ENCODE data around the gene UBE2J2.

UBE2J2 gene

DNA sequence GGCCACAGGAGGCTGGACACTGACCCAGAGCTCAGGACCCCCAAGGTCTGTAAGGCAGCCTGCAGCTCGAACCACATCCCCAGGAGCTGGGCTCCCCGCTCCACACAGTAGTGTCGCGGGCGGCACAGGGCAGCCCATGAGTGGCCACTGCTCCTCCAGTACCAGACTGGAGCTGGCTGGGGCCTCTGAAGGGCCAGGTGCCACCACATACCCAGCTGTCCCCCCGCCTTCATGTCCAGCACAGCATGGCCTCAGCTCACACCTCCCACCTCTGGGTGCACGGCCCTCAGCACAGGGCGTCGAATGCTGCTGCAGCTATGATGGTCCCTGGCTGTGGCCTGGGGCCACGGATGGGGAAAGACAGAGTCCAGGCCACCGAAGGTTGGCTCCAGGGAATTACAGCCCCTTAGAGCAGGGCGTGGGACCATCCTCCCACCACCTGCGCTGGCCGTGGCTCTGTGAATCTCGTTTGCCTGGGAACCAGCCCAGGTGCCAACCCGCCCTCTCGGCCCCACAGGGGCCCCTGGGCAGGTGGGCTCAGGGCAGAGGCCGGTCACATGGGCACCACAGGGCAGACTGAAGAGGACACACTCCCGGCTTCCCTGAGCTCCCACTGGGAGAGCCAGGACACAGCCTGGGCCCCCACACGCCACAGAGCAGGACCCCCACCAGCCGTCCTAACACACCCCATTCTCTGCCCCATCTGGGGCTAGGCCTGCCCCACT, 57.6 kb downstream of the UBE2J2 start:
- peaks cover 0 to 57% (median 34%) of the 10 kb centered on the region in 5 donors for H3K4me1 ChIP-seq (ENCODE audit: control insufficient read depth in 5 of 5, insufficient read depth in 5 of 5, low read length in 5 of 5)
- H3K36me3 ChIP-seq (ENCODE audit: control insufficient read depth in 5 of 5, insufficient read depth in 5 of 5, low read length in 5 of 5) = peaks cover 0 to 54% (median 39%) of the 10 kb centered on the region in 5 donors
- H3K9me3 ChIP-seq (ENCODE audit: control insufficient read depth in 5 of 5, low read length in 5 of 5) = no peaks in the 10 kb centered on the region
- H3K27ac ChIP-seq (ENCODE audit: low read depth, low read length) = peak overlapping the region; percentile 72
- peak overlapping the region in 1 of 5 donors; percentile 26 for H3K9ac ChIP-seq (ENCODE audit: low read length in 5 of 5)
- H3K4me3 ChIP-seq (ENCODE audit: low read depth in 1 of 5, low read length in 5 of 5) = no peak overlapping the region
- H3K27me3 ChIP-seq (ENCODE audit: control insufficient read depth in 5 of 5, insufficient read depth in 4 of 5, low read length in 5 of 5) = peaks cover 0 to 3% (median 0%) of the 10 kb centered on the region in 5 donors

DNA sequence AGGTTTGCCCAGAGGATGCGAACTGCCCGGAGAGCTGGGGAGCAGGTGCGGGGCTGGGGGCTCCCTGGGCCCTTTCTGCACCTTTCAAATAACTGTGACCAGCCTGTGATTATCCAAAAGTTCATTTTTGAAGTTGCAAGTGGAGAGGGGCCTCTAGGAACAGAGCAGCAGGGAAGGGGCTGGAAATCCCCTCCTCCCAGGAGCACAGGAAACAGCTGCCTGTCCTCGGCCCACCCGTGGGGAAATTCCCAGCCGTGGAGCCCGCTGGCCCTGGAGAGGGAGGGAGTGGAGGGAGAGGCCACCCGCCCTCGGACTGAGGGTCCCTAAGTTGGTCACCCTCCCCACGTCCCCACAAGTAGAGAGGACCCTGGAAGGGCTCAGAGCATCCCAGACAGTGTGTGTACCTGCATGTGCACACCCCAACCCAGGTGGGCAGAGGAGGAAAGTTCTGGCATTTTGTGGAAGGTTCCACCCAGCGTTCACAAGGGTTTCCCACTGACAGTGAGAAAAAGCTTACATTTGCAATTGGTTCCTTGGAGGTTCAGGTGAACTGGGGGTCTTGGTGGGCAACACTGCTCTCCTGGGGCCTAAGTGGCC, 58.5 kb downstream of the UBE2J2 start:
- Histone ChIP-seq H3K9me3 (ENCODE audit: control insufficient read depth in 5 of 5, low read length in 5 of 5) (no peaks in the 10 kb centered on the region), H3K4me3 (ENCODE audit: low read depth in 1 of 5, low read length in 5 of 5) (no peak overlapping the region), H3K27me3 (ENCODE audit: control insufficient read depth in 5 of 5, insufficient read depth in 4 of 5, low read length in 5 of 5) (peaks cover 0 to 3% (median 0%) of the 10 kb centered on the region in 5 donors), H3K4me1 (ENCODE audit: control insufficient read depth in 5 of 5, insufficient read depth in 5 of 5, low read length in 5 of 5) (peaks cover 0 to 57% (median 34%) of the 10 kb centered on the region in 5 donors), H3K9ac (ENCODE audit: low read length in 5 of 5) (no peak overlapping the region), H3K27ac (ENCODE audit: low read depth, low read length) (peak overlapping the region; percentile 72), H3K36me3 (ENCODE audit: control insufficient read depth in 5 of 5, insufficient read depth in 5 of 5, low read length in 5 of 5) (peaks cover 0 to 45% (median 30%) of the 10 kb centered on the region in 5 donors)

DNA sequence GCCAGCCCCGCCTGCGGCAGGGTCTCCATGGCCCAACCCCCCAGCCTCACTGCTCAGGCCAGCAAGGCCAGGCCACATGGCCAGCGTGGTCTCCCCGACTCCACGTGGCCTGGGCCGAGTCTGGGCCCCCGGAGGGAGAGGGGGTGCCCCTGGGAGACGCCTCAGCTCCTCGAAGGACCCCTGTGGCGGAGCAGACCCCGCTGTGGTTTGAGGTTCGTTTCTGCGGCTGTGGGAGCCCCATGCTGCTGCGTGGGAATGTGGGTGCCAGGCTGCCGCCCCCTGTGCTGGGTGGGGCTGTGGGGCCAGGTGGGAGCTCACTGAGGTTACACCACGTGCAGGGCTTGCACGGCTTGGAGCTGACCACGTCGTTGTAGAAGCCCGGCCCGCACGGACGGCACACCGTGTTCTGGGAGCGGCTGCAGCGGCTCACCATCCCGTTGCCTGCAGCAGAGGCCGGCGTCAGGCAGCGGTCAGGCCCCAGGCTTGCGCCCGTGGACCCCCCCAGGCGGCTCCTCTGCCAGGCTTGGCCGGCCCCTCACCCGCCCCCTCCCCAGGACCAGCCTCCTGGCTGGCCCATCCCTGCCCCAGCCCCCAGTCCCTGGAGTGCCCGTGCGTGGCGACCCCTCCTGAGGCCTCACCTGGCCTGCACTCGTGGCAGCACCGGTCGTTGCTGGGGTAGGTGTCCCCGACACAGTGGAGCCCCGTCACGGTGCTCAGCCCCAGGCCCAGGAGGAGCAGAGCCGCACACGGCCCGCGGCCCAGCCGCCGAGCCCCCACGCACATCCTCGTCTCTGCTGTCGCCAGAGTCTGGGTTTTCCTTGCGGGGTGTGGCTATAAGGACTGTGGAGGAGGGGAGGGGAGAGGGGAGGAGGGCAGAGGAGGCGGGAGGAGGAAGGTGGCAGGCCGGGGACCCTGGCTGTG, 60.0 kb downstream of the UBE2J2 start, which contains the start of gene TNFRSF4:
Gene TNFRSF4 (minus strand): TSS at position 809 of the 921 bp plus-strand sequence. CDS start 26 bp downstream, at position 783.
- H3K9ac ChIP-seq (ENCODE audit: low read length in 5 of 5) = peak within 1 kb of the TSS in 3 of 5 donors; percentile 37 to 62 (median 47)
- H3K4me3 ChIP-seq (ENCODE audit: low read depth in 1 of 5, low read length in 5 of 5) = peak within 1 kb of the TSS in 3 of 5 donors; percentile 53 to 67 (median 60)
- no peaks in the 10 kb centered on the region for H3K9me3 ChIP-seq (ENCODE audit: control insufficient read depth in 5 of 5, low read length in 5 of 5)
- H3K36me3 ChIP-seq (ENCODE audit: control insufficient read depth in 5 of 5, insufficient read depth in 5 of 5, low read length in 5 of 5) = peaks cover 0 to 30% (median 22%) of the 10 kb centered on the region in 5 donors
- peaks cover 0 to 7% (median 3%) of the 10 kb centered on the region in 5 donors for H3K27me3 ChIP-seq (ENCODE audit: control insufficient read depth in 5 of 5, insufficient read depth in 4 of 5, low read length in 5 of 5)
- peak within 1 kb of the TSS; percentile 72 for H3K27ac ChIP-seq (ENCODE audit: low read depth, low read length)
- peaks cover under 1 to 63% (median 38%) of the 10 kb centered on the region in 5 donors for H3K4me1 ChIP-seq (ENCODE audit: control insufficient read depth in 5 of 5, insufficient read depth in 5 of 5, low read length in 5 of 5)

DNA sequence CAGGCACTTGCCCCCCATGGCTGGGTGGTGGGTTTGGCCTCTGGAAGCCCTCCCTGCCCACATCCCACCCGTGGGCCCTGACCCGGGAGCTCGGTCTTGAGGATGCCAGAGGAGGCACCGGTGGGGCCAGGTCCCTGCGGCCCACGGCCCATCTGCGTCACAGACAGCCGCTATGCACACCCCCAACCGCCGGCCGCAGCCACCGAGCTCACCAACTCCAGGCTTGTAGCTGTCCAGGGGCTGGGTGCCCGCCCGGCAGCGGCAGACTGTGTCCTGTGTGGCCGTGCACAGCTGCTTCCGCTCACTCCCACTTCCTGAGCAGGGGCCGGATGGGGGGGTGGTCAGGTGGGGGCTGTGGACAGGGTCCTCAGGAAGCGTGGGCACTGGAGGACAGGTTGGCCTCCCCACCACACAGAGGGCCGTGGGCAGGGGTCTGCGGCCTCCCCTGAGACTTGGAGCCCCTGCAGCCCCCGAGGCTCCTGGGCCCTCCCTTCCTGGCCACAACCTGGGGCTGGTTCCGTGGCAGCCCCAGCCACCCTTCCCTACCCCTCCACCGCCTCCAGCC, 60.8 kb downstream of the UBE2J2 start:
- Histone ChIP-seq H3K9ac (ENCODE audit: low read length in 5 of 5) (peak overlapping the region in 3 of 5 donors; percentile 41 to 69 (median 62)), H3K4me3 (ENCODE audit: low read depth in 1 of 5, low read length in 5 of 5) (peak overlapping the region in 4 of 5 donors; percentile 19 to 67 (median 56)), H3K4me1 (ENCODE audit: control insufficient read depth in 5 of 5, insufficient read depth in 5 of 5, low read length in 5 of 5) (peaks cover 6 to 68% (median 45%) of the 10 kb centered on the region in 5 donors), H3K27me3 (ENCODE audit: control insufficient read depth in 5 of 5, insufficient read depth in 4 of 5, low read length in 5 of 5) (peaks cover 0 to 7% (median 3%) of the 10 kb centered on the region in 5 donors), H3K27ac (ENCODE audit: low read depth, low read length) (peak overlapping the region; percentile 46), H3K36me3 (ENCODE audit: control insufficient read depth in 5 of 5, insufficient read depth in 5 of 5, low read length in 5 of 5) (peaks cover 0 to 23% (median 15%) of the 10 kb centered on the region in 5 donors), H3K9me3 (ENCODE audit: control insufficient read depth in 5 of 5, low read length in 5 of 5) (no peaks in the 10 kb centered on the region)

DNA sequence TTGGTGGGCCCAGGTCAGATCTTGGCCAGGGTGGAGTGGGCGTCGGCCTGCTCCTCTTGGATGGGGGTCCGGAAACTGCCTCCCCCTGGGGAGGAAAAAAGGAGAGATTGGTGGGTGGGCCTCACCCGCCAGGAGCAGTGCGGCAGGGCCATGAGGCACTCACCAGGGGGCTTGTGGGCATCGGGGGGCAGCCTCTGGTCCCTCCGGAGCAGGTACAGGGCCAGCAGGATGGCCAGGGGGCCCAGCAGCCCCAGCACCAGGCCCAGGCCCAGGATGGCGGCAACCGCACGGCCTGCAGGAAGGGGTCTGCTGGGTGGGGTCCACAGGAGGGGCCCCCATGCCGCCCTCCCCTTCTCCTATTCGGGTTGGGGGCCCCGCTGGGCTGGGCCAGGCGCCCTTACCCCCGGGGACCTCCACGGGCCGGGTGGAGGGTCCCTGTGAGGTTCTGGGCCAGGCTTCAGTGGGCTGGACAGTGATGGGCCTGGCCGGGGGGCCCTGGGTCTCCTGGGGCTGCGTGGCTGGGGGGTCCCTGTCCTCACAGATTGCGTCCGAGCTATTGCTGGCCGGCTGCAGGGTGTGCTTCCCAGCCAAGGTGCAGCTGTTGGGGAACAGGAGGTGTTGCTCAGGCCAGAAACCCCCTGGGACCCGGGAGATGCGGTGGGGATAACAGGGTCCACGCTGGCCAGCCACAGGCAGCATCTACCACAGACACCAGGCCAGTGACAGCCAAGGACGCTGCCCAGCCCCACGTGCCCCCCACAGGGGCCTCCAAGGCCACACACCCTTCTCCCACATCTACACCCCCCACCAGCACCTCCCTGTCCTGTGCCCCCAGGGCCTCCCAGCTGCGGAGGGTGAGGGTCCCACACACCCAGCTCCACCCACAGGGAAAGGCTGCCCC, 61.9 kb downstream of the UBE2J2 start:
- H3K36me3 ChIP-seq (ENCODE audit: control insufficient read depth in 5 of 5, insufficient read depth in 5 of 5, low read length in 5 of 5) = peaks cover 0 to 12% (median 4%) of the 10 kb centered on the region in 5 donors
- peak overlapping the region in 2 of 5 donors; percentile 34 to 48 for H3K9ac ChIP-seq (ENCODE audit: low read length in 5 of 5)
- H3K27me3 ChIP-seq (ENCODE audit: control insufficient read depth in 5 of 5, insufficient read depth in 4 of 5, low read length in 5 of 5) = peaks cover 4 to 11% (median 8%) of the 10 kb centered on the region in 5 donors
- peaks cover 6 to 68% (median 51%) of the 10 kb centered on the region in 5 donors for H3K4me1 ChIP-seq (ENCODE audit: control insufficient read depth in 5 of 5, insufficient read depth in 5 of 5, low read length in 5 of 5)
- no peaks in the 10 kb centered on the region for H3K9me3 ChIP-seq (ENCODE audit: control insufficient read depth in 5 of 5, low read length in 5 of 5)
- H3K27ac ChIP-seq (ENCODE audit: low read depth, low read length) = peak overlapping the region; percentile 46
- peak overlapping the region in 3 of 5 donors; percentile 36 to 53 (median 47) for H3K4me3 ChIP-seq (ENCODE audit: low read depth in 1 of 5, low read length in 5 of 5)

DNA sequence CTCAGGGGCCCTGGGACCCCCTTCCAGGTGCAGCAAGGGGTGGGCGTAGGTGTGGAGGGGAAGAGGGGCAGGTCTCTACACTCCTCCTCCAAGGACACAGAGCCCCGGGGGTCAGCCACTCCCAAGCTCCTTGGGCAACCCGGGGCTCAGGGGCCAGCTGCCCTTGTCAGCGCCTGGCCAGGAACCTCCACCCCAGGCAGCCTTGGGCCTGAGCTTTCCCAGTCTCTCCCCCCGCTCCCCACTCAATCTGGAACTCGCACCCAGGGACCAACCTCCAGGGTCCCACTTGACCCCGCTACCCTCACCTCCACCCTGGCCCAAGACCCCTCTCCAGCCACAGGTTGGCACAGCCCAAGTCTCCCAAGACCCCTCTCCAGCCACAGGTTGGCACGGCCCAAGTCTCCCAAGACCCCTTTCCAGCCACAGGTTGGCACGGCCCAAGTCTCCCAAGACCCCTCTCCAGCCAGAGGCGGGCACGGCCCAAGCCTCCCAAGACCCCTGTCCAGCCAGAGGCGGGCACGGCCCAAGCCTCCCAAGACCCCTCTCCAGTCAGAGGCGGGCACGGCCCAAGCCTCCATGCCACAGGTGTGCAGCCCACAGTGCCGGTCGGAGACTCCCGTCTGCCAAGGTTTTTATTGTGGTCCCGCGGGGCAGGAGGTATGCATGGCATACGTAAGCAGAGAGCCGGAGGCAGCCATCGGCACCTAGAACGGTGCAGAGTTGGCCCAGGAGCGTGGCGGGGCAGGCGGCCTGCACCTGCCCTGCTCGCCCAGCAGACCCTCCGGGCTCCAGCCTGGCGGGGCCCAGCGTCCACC, 62.7 kb downstream of the UBE2J2 start:
- H3K4me3 ChIP-seq (ENCODE audit: low read depth in 1 of 5, low read length in 5 of 5) = peak overlapping the region in 1 of 5 donors; percentile 47

DNA sequence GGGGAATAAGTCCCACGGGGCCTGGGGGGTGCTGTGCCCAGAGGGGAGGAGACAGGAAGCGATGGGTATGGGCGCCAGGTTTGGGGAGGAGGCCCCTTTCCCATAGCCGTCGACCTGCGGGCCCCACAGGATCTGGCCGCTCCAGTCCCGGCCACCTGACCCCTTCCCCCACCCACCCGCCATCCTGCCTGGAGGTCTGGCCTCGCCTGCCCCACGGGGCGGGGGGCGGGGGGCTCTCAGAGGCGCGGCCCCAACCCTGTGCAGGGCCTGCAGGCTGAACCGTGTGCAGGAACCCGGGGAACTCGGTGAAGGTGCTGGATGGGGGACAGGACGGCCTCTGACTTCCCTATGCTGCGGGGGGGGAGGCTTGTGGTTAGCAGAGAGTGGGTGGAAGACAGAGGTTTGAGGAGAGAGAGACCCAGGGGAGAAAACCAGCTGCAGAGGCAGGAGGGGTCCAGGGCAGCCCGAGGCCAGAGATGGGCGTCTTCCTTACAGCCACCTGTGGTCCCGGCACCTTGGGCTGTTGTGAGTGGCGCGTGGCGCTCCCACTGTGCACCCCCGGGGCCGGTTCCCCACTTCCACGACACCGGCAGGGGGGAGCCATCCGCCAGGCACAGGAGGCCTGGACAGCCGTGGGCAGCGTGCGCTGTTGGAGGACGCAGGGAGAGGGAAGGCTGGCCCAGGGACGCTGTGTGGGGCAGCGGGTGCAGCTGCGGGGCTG, 64.8 kb downstream of the UBE2J2 start:
- Histone ChIP-seq H3K9ac (ENCODE audit: low read length in 5 of 5) (no peak overlapping the region), H3K4me3 (ENCODE audit: low read depth in 1 of 5, low read length in 5 of 5) (peak overlapping the region in 2 of 5 donors; percentile 29 to 37), H3K9me3 (ENCODE audit: control insufficient read depth in 5 of 5, low read length in 5 of 5) (no peaks in the 10 kb centered on the region), H3K27ac (ENCODE audit: low read depth, low read length) (no peak overlapping the region), H3K4me1 (ENCODE audit: control insufficient read depth in 5 of 5, insufficient read depth in 5 of 5, low read length in 5 of 5) (peaks cover 0 to 54% (median 41%) of the 10 kb centered on the region in 5 donors), H3K36me3 (ENCODE audit: control insufficient read depth in 5 of 5, insufficient read depth in 5 of 5, low read length in 5 of 5) (no peaks in the 10 kb centered on the region), H3K27me3 (ENCODE audit: control insufficient read depth in 5 of 5, insufficient read depth in 4 of 5, low read length in 5 of 5) (peaks cover 22 to 37% (median 31%) of the 10 kb centered on the region in 5 donors)

More for the DNA sequence above, 62.7 kb downstream of the UBE2J2 start:
- peaks cover 13 to 20% (median 17%) of the 10 kb centered on the region in 5 donors for H3K27me3 ChIP-seq (ENCODE audit: control insufficient read depth in 5 of 5, insufficient read depth in 4 of 5, low read length in 5 of 5)
- peaks cover 6 to 68% (median 56%) of the 10 kb centered on the region in 5 donors for H3K4me1 ChIP-seq (ENCODE audit: control insufficient read depth in 5 of 5, insufficient read depth in 5 of 5, low read length in 5 of 5)
- H3K9me3 ChIP-seq (ENCODE audit: control insufficient read depth in 5 of 5, low read length in 5 of 5) = no peaks in the 10 kb centered on the region
- peaks cover 0 to 3% (median 0%) of the 10 kb centered on the region in 5 donors for H3K36me3 ChIP-seq (ENCODE audit: control insufficient read depth in 5 of 5, insufficient read depth in 5 of 5, low read length in 5 of 5)
- H3K9ac ChIP-seq (ENCODE audit: low read length in 5 of 5) = no peak overlapping the region
- H3K27ac ChIP-seq (ENCODE audit: low read depth, low read length) = no peak overlapping the region

DNA sequence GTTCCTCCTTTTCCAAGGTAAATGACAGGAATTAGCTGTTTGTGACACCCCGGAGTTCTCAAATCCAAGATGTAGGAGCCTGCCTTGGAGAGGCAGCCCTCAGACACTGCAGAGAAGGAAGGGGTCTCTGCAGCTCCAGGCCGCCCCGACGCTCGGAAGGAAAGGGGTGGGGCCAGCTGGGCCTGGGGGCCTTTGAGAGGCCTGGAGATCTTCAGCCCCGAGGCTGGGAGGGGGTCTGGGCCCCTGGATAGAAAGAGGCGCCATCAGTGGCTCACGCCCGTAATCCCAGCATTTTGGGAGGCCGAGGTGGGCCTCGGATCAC, 66.1 kb downstream of the UBE2J2 start:
- H3K27me3 ChIP-seq (ENCODE audit: control insufficient read depth in 5 of 5, insufficient read depth in 4 of 5, low read length in 5 of 5) = peaks cover 25 to 44% (median 39%) of the 10 kb centered on the region in 5 donors
- peaks cover 0 to 43% (median 34%) of the 10 kb centered on the region in 5 donors for H3K4me1 ChIP-seq (ENCODE audit: control insufficient read depth in 5 of 5, insufficient read depth in 5 of 5, low read length in 5 of 5)
- no peaks in the 10 kb centered on the region for H3K36me3 ChIP-seq (ENCODE audit: control insufficient read depth in 5 of 5, insufficient read depth in 5 of 5, low read length in 5 of 5)
- no peaks in the 10 kb centered on the region for H3K9me3 ChIP-seq (ENCODE audit: control insufficient read depth in 5 of 5, low read length in 5 of 5)
- no peak overlapping the region for H3K4me3 ChIP-seq (ENCODE audit: low read depth in 1 of 5, low read length in 5 of 5)
- H3K9ac ChIP-seq (ENCODE audit: low read length in 5 of 5) = no peak overlapping the region
- no peak overlapping the region for H3K27ac ChIP-seq (ENCODE audit: low read depth, low read length)
